Mucosa of stomach (tissue), 1 donor: ENCODE data around the gene KCNE4.
"Not testable (repeated sequence)": the region's sequence is repeated elsewhere in the genome, so short reads cannot be mapped to it uniquely, and the experiment has no call there.

Source experiments
- H3K27me3 ChIP-seq: one replicate; pipeline ENCODE4 v1.7.0; 2013; ENCODE audit warnings: mild to moderate bottlenecking, low read length; ENCODE audit not compliant: control insufficient read depth, insufficient read depth
- H3K36me3 ChIP-seq: one replicate; pipeline ENCODE4 v1.7.0; 2013; ENCODE audit warnings: low read length; ENCODE audit not compliant: control insufficient read depth, insufficient read depth
- H3K4me1 ChIP-seq: one replicate; pipeline ENCODE4 v1.7.0; 2013; ENCODE audit warnings: mild to moderate bottlenecking, low read length; ENCODE audit not compliant: control insufficient read depth, insufficient read depth
- H3K4me3 ChIP-seq: one replicate; pipeline ENCODE4 v1.7.0; 2013; ENCODE audit warnings: low read length
- H3K9ac ChIP-seq: one replicate; pipeline ENCODE4 v1.7.0; 2013; ENCODE audit warnings: mild to moderate bottlenecking, low read length, moderate library complexity
- H3K9me3 ChIP-seq: one replicate; pipeline ENCODE4 v1.7.0; 2013; ENCODE audit warnings: mild to moderate bottlenecking, low read length, moderate library complexity; ENCODE audit not compliant: control insufficient read depth
- donor health status: Pancreatic carcinoma.

Gene KCNE4

GRCh38 chr2:223068071-223068470 is 16.1 kb downstream of the KCNE4 start:
- Histone ChIP-seq H3K4me3 (no peak overlapping the region), H3K9me3 (no peaks in the 10 kb centered on the region), H3K36me3 (no peaks in the 10 kb centered on the region), H3K9ac (no peak overlapping the region), H3K4me1 (no peaks in the 10 kb centered on the region), H3K27me3 (no peaks in the 10 kb centered on the region)

- H3K9ac ChIP-seq, result no peak overlapping the region
- H3K4me1 ChIP-seq, result no peaks in the 10 kb centered on the region
- no peaks in the 10 kb centered on the region for H3K27me3 ChIP-seq
- no peaks in the 10 kb centered on the region for H3K9me3 ChIP-seq
- H3K4me3 ChIP-seq, result no peak overlapping the region
- H3K36me3 ChIP-seq, result no peaks in the 10 kb centered on the region
Observed at GRCh38 chr2:223069465-223069864, 17.5 kb downstream of the KCNE4 start.

- no peaks in the 10 kb centered on the region for H3K27me3 ChIP-seq
- H3K36me3 ChIP-seq, result no peaks in the 10 kb centered on the region
- H3K4me3 ChIP-seq, result no peak overlapping the region
- H3K9ac ChIP-seq, result no peak overlapping the region
- H3K9me3 ChIP-seq, result no peaks in the 10 kb centered on the region
- H3K4me1 ChIP-seq, result no peaks in the 10 kb centered on the region
Observed at GRCh38 chr2:223069988-223070387, 18.0 kb downstream of the KCNE4 start.

- H3K27me3 ChIP-seq, result no peaks in the 10 kb centered on the region
Observed at GRCh38 chr2:223071139-223071538, 19.1 kb downstream of the KCNE4 start.

GRCh38 chr2:223072826-223073225 is 20.8 kb downstream of the KCNE4 start:
- no peaks in the 10 kb centered on the region for H3K36me3 ChIP-seq
- no peaks in the 10 kb centered on the region for H3K27me3 ChIP-seq
- no peak overlapping the region for H3K9ac ChIP-seq
- H3K4me3 ChIP-seq, result no peak overlapping the region
- no peaks in the 10 kb centered on the region for H3K9me3 ChIP-seq
- no peaks in the 10 kb centered on the region for H3K4me1 ChIP-seq

More at GRCh38 chr2:223071139-223071538, 19.1 kb downstream of the KCNE4 start:
- H3K9me3 ChIP-seq, result no peaks in the 10 kb centered on the region
- no peaks in the 10 kb centered on the region for H3K4me1 ChIP-seq
- no peaks in the 10 kb centered on the region for H3K36me3 ChIP-seq
- H3K9ac ChIP-seq, result no peak overlapping the region
- no peak overlapping the region for H3K4me3 ChIP-seq

- Histone ChIP-seq H3K4me1 (no peaks in the 10 kb centered on the region), H3K36me3 (no peaks in the 10 kb centered on the region), H3K27me3 (no peaks in the 10 kb centered on the region), H3K4me3 (no peak overlapping the region), H3K9ac (no peak overlapping the region), H3K9me3 (no peaks in the 10 kb centered on the region)
Observed at GRCh38 chr2:223075301-223076270, 23.6 kb downstream of the KCNE4 start.

- H3K27me3 ChIP-seq, result no peaks in the 10 kb centered on the region
- H3K9me3 ChIP-seq, result no peaks in the 10 kb centered on the region
- no peaks in the 10 kb centered on the region for H3K4me1 ChIP-seq
- H3K4me3 ChIP-seq, result no peak overlapping the region
- no peak overlapping the region for H3K9ac ChIP-seq
- no peaks in the 10 kb centered on the region for H3K36me3 ChIP-seq
Observed at GRCh38 chr2:223076573-223076972, 24.6 kb downstream of the KCNE4 start.

GRCh38 chr2:223078482-223078881 is 26.5 kb downstream of the KCNE4 start:
- Histone ChIP-seq H3K36me3 (no peaks in the 10 kb centered on the region), H3K9me3 (no peaks in the 10 kb centered on the region), H3K4me3 (no peak overlapping the region), H3K27me3 (no peaks in the 10 kb centered on the region), H3K4me1 (no peaks in the 10 kb centered on the region), H3K9ac (no peak overlapping the region)

- no peak overlapping the region for H3K9ac ChIP-seq
- no peaks in the 10 kb centered on the region for H3K9me3 ChIP-seq
- no peak overlapping the region for H3K4me3 ChIP-seq
- no peaks in the 10 kb centered on the region for H3K27me3 ChIP-seq
- no peaks in the 10 kb centered on the region for H3K36me3 ChIP-seq
- no peaks in the 10 kb centered on the region for H3K4me1 ChIP-seq
Observed at GRCh38 chr2:223079378-223079777, 27.4 kb downstream of the KCNE4 start.

GRCh38 chr2:223079925-223080324 is 27.9 kb downstream of the KCNE4 start:
- Histone ChIP-seq H3K9ac (no peak overlapping the region), H3K4me3 (no peak overlapping the region), H3K36me3 (no peaks in the 10 kb centered on the region), H3K27me3 (no peaks in the 10 kb centered on the region), H3K9me3 (no peaks in the 10 kb centered on the region), H3K4me1 (no peaks in the 10 kb centered on the region)

GRCh38 chr2:223080790-223081360 is 28.9 kb downstream of the KCNE4 start:
- H3K4me3 ChIP-seq, H3K36me3 ChIP-seq, H3K9ac ChIP-seq, H3K27me3 ChIP-seq, H3K4me1 ChIP-seq, H3K9me3 ChIP-seq: not testable (repeated sequence)

- Histone ChIP-seq H3K4me3 (no peak overlapping the region), H3K27me3 (no peaks in the 10 kb centered on the region), H3K4me1 (no peaks in the 10 kb centered on the region), H3K9me3 (no peaks in the 10 kb centered on the region), H3K9ac (no peak overlapping the region), H3K36me3 (no peaks in the 10 kb centered on the region)
Observed at GRCh38 chr2:223081789-223082188, 29.8 kb downstream of the KCNE4 start.
